Measurements from ENCODE around the gene TMEM151A.

TMEM151A gene

GRCh38 chr11:66283461-66284105, 8.1 kb upstream of the TMEM151A start:
- TF ChIP-seq POLR2A (IDR thresholded peaks at IDR 0.05; ENCODE audit: low read depth, low read length): no peak
- FAIRE-seq (no peak), DNase-seq (ENCODE audit: insufficient read length, low spot score) (no peak)

- no peak for TF ChIP-seq POLR2A (IDR thresholded peaks at IDR 0.05; ENCODE audit: low read depth, low read length)
- no peak for FAIRE-seq
These were observed 7.1 kb upstream of the TMEM151A start for GRCh38 chr11:66284526-66285078.

GRCh38 chr11:66285250-66285947, 6.3 kb upstream of the TMEM151A start:
- no peak for TF ChIP-seq POLR2A (IDR thresholded peaks at IDR 0.05; ENCODE audit: low read depth, low read length)
- no peak for FAIRE-seq
- no peak for DNase-seq (ENCODE audit: insufficient read length, low spot score)

More at GRCh38 chr11:66284526-66285078, 7.1 kb upstream of the TMEM151A start:
- no peak for DNase-seq (ENCODE audit: insufficient read length, low spot score)

GRCh38 chr11:66286699-66287098, 5.0 kb upstream of the TMEM151A start:
- FAIRE-seq: no peak

GRCh38 chr11:66287211-66287888, 4.3 kb upstream of the TMEM151A start:
- FAIRE-seq (no peak), DNase-seq (ENCODE audit: insufficient read length, low spot score) (no peak)
- TF ChIP-seq POLR2A (IDR thresholded peaks at IDR 0.05; ENCODE audit: low read depth, low read length): no peak

More at GRCh38 chr11:66286699-66287098, 5.0 kb upstream of the TMEM151A start:
- no peak for DNase-seq (ENCODE audit: insufficient read length, low spot score)
- TF ChIP-seq POLR2A (IDR thresholded peaks at IDR 0.05; ENCODE audit: low read depth, low read length): no peak

- FAIRE-seq: no peak
- no peak for DNase-seq (ENCODE audit: insufficient read length, low spot score)
- TF ChIP-seq POLR2A (IDR thresholded peaks at IDR 0.05; ENCODE audit: low read depth, low read length): no peak
These were observed 3.6 kb upstream of the TMEM151A start for GRCh38 chr11:66287889-66288670.

GRCh38 chr11:66288671-66289547, 2.8 kb upstream of the TMEM151A start, which contains the start of gene YIF1A:
TSS of gene YIF1A (minus strand) at chr11:66289143. CDS start at chr11:66288985, 158 bp downstream.
- DNase-seq (ENCODE audit: insufficient read length, low spot score) (peak; percentile 100), FAIRE-seq (peak; percentile 15)
- TF ChIP-seq POLR2A (IDR thresholded peaks at IDR 0.05; ENCODE audit: low read depth, low read length): peak; percentile 95

- TF ChIP-seq POLR2A (IDR thresholded peaks at IDR 0.05; ENCODE audit: low read depth, low read length): no peak
- FAIRE-seq (no peak), DNase-seq (ENCODE audit: insufficient read length, low spot score) (no peak)
These were observed 2.0 kb upstream of the TMEM151A start for GRCh38 chr11:66289548-66290329.

GRCh38 chr11:66290330-66290621, 1.4 kb upstream of the TMEM151A start:
- TF ChIP-seq POLR2A (IDR thresholded peaks at IDR 0.05; ENCODE audit: low read depth, low read length): no peak
- DNase-seq (ENCODE audit: insufficient read length, low spot score) (no peak), FAIRE-seq (no peak)

GRCh38 chr11:66291303-66291705, 390 bp upstream of the TMEM151A start:
- no peak for TF ChIP-seq POLR2A (IDR thresholded peaks at IDR 0.05; ENCODE audit: low read depth, low read length)
- FAIRE-seq: no peak
- no peak for DNase-seq (ENCODE audit: insufficient read length, low spot score)

- DNase-seq (ENCODE audit: insufficient read length, low spot score) (no peak), FAIRE-seq (no peak)
- no peak for TF ChIP-seq POLR2A (IDR thresholded peaks at IDR 0.05; ENCODE audit: low read depth, low read length)
These were observed 1.0 kb downstream of the TMEM151A start for GRCh38 chr11:66292543-66293332.

Measured in H54 (cell line).